Cardiac fibroblast (primary cell): ENCODE data around the gene SREK1.

Experiments used
- DNase-seq, 2 donors: peaks; one replicate each; pipeline versions ENCODE4 v3.0.0 to v3.0.0-alpha.2; 2010; ENCODE audit warnings: low read depth in 2 of 2
- H3K4me3 ChIP-seq, 2 donors: replicated peaks in 1 of 2; 1 replicate in 1 of 2; 2 replicates in 1 of 2; pipeline ENCODE4 v1.5.1; 2011; ENCODE audit warnings: low read depth in 2 of 2, low read length in 2 of 2, mild to moderate bottlenecking in 2 of 2, moderate library complexity in 1 of 2
- TF ChIP-seq, protein P1 (sequence below): IDR thresholded peaks from one replicate; pipeline ENCODE4 v1.5.1; 2011; ENCODE audit warnings: low read depth, mild to moderate bottlenecking, low read length, inconsistent platforms

Gene SREK1

DNA sequence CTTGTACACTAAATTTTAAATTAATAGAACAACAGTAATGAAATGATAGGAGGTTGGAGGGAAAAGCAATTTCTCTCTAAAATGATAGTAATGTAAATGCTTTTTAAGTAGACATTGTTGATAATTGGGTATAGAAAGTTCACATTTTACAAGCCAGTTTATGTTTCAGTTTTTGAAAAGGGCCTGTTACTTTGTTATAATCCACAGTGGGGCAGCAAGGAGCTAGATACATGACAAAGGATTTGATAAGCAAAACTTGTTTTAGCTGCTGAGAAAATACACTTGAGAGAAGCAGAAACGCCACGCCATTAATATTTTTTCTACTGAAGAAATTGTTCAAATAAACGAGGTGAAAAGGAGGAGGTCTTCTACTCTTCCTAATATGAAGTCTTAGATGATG, 30.2 kb downstream of the SREK1 start:
- TF ChIP-seq, protein P1, sequence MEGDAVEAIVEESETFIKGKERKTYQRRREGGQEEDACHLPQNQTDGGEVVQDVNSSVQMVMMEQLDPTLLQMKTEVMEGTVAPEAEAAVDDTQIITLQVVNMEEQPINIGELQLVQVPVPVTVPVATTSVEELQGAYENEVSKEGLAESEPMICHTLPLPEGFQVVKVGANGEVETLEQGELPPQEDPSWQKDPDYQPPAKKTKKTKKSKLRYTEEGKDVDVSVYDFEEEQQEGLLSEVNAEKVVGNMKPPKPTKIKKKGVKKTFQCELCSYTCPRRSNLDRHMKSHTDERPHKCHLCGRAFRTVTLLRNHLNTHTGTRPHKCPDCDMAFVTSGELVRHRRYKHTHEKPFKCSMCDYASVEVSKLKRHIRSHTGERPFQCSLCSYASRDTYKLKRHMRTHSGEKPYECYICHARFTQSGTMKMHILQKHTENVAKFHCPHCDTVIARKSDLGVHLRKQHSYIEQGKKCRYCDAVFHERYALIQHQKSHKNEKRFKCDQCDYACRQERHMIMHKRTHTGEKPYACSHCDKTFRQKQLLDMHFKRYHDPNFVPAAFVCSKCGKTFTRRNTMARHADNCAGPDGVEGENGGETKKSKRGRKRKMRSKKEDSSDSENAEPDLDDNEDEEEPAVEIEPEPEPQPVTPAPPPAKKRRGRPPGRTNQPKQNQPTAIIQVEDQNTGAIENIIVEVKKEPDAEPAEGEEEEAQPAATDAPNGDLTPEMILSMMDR: peak; percentile 42
- H3K4me3 ChIP-seq: no peak overlapping the region
- DNase-seq: peak; percentile 54 to 62

DNA sequence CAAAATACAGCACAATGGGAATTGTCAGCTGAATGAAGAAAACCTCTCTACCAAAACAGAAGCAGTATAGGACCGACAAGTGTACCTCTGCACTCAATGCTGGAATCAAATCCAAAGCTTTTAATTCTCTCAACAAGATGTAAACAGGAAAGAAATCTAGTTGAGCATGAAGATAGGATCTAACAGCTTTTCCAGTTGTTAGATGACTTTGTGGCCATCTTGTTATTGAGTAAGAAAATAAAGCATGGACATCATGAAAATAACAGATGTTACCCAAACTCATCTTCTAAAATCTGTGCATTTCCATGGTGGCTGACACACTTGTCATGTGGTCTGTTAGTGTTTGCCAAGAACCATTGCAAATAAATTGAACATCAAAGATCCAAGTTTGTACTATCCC, 34.7 kb downstream of the SREK1 start:
- TF ChIP-seq, protein P1: no peak
- no peak overlapping the region for H3K4me3 ChIP-seq
- no peak for DNase-seq

DNA sequence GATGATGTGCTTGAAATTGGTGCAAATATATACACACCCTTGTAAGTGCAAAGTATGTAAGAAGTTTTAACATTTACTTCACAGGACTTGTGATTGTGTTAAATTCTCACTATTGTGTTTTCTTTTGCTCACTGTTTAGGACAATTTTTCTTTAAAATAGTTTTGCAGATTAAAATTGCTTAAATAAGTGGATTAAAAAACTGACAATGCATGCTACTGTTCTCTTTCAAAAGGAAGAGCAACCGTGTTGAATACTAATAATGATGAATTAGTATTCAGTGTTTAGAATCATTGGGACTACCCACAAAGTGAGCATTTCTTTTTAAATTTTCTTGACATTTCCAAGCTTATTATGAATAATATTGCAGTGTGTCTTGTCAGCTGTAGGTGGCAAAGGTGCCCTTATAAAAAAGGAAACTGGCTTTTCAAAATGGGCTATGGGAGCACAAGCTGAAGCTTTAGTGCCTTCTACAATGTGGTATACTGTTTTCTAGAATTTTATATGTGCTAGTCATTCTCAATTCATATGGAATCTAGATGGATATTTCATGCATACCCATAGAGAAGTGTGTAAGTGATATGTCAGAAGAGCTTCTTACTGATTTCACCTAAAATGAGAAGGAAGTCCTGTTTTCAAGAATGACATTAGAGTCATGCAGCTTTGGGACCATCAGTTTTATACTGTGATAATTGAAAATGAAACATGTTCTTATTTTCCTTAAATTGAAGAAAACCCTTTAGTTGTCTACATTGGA, 35.4 kb downstream of the SREK1 start:
- no peak overlapping the region for H3K4me3 ChIP-seq
- no peak for DNase-seq
- TF ChIP-seq, protein P1: no peak

DNA sequence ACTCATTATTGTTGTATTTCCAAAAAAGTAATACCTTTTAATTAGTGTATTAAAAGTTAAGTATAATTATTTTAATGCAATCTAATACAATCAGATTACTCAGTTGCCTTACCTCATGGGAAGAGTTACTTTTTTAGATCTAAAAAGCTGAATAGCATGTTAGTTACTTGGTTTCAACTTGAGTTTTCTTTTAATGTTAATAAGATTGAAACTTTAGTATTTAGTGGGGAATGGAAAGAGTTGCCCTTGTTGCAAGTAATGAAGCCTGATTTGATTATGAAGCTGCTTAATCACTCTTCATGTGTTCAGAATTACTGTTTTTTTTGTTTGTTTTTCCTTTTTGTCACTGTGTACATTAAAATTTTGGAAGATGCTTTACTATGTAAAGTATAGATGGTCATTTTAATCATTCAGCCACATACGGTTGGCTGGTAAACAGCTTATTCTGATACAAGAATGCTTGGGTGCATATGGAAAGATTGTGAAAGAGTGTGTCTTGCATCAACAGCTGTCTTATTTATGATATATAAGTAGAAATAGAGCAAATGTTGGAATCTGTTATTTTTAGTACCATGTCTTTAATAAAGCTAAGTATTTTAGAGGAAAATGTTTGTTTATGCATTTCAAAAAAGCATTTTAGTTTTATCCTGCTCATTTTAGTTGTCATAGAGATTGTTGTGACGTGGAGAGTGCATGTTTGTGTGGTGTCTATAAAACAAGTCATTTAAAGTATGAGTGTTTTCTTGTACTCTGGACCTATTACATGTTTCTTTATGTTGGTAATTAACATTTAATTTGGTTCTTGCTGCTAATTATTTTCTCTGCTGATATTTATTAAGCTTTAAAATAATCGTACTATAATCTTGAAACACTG, 36.4 kb downstream of the SREK1 start:
- peak in 1 of 2 donors; percentile 3 for DNase-seq
- H3K4me3 ChIP-seq: no peak overlapping the region
- TF ChIP-seq, protein P1: no peak

DNA sequence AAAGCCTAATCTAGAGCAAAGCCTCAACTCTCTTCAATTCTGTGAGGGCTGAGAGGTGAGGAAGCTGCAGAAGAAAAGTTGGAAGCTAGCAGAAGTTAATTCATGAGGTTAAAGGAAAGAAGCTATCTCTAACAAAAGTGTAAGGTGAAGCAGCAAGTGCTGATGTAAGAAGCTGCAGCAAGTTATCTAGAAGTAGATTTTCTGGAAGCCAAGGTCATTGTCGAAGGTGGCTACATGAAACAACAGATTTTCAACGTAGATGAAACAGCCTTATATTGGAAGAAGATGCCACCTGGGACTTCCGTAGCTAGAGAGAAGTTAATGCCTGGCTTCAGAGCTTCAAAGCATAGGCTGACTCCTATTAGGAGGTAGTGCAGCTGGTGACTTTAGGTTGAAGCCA, 42.0 kb downstream of the SREK1 start:
- TF ChIP-seq, protein P1: no peak
- H3K4me3 ChIP-seq: no peak overlapping the region
- DNase-seq: no peak

DNA sequence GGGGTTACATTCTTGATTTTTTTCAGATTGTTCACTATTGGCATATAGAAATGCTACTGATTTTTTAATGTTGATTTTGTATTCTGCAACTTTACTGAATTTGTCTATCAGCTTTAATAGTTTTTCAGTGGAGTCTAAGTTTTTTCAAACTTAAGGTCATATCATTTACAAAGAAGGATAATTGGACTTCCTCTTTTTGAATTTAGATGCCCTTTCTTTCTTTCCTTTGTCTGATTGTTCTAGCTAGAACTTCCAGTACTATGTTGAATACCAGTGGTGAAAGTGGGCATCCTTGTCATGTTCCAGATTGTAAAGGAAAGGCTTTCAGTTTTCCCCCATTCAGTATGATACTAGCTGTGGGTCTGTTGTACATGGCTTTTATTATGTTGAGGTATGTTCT, 49.3 kb downstream of the SREK1 start:
- no peak for DNase-seq
- H3K4me3 ChIP-seq: no peak overlapping the region
- TF ChIP-seq, protein P1: no peak
